ENCODE results near the gene SLC6A16. TPM values are rescaled to one million over a fixed set of nuclear protein-coding genes. Genes with fewer than 3 reads are reported as not detected.
"Not testable (repeated sequence)": the region's sequence is repeated elsewhere in the genome, so short reads cannot be mapped to it uniquely, and the experiment has no call there.

SLC6A16 gene
- polyA plus RNA-seq, 5 donors = 2.7 to 5.3 (median 3.9) TPM

- DNase-seq = no peak
Measured at GRCh38 chr19:49272204-49272603, 52.8 kb downstream of the SLC6A16 start.

- DNase-seq = no peak
Measured at GRCh38 chr19:49271080-49271753, 53.8 kb downstream of the SLC6A16 start.

- not testable (repeated sequence) for DNase-seq
Measured at GRCh38 chr19:49266409-49266808, 58.6 kb downstream of the SLC6A16 start.

GRCh38 chr19:49264258-49264657 lies 60.7 kb downstream of the SLC6A16 start:
- no peak for DNase-seq

GRCh38 chr19:49261602-49262001 lies 63.4 kb downstream of the SLC6A16 start:
- DNase-seq = no peak

- no peak for DNase-seq
Measured at GRCh38 chr19:49256691-49257090, 68.3 kb downstream of the SLC6A16 start.

- no peak for DNase-seq
Measured at GRCh38 chr19:49255674-49256073, 69.3 kb downstream of the SLC6A16 start.

- DNase-seq = no peak
Measured at GRCh38 chr19:49249933-49250332, 75.1 kb downstream of the SLC6A16 start.

GRCh38 chr19:49247676-49248075 lies 77.3 kb downstream of the SLC6A16 start:
- no peak for DNase-seq

GRCh38 chr19:49244256-49244655 lies 80.7 kb downstream of the SLC6A16 start:
- no peak for DNase-seq

GRCh38 chr19:49243726-49244125 lies 81.3 kb downstream of the SLC6A16 start:
- no peak for DNase-seq

GRCh38 chr19:49243129-49243528 lies 81.9 kb downstream of the SLC6A16 start:
- no peak for DNase-seq

- DNase-seq = no peak
Measured at GRCh38 chr19:49241769-49242168, 83.2 kb downstream of the SLC6A16 start.

Other genes with a start within 250 kb of the SLC6A16 start
- gene SNRNP70, start 239.7 kb downstream of the SLC6A16 start, polyA plus RNA-seq (ENCODE audit: insufficient read depth in 1 of 5, insufficient read length in 5 of 5, low replicate concordance in 1 of 5) = 100 to 1,000 TPM; 292 to 376 (median 365) TPM
- 10 to 100 TPM in 2 of 5 donors, 1 to 10 TPM in 3; 6.4 to 14.5 (median 8.3) TPM for gene LIN7B, start 210.8 kb downstream of the SLC6A16 start, polyA plus RNA-seq (ENCODE audit: insufficient read depth in 1 of 5, insufficient read length in 5 of 5, low replicate concordance in 1 of 5)
- under 1 TPM in 3 of 5 donors, not detected in 2; 0.24 to 0.39 (median 0.28) TPM for gene C19orf73, start 206.0 kb downstream of the SLC6A16 start, polyA plus RNA-seq (ENCODE audit: insufficient read depth in 1 of 5, insufficient read length in 5 of 5, low replicate concordance in 1 of 5)
- gene PPFIA3, start 205.6 kb downstream of the SLC6A16 start, polyA plus RNA-seq (ENCODE audit: insufficient read depth in 1 of 5, insufficient read length in 5 of 5, low replicate concordance in 1 of 5) = 10 to 100 TPM in 1 of 5 donors, 1 to 10 TPM in 4; 4.7 to 10.4 (median 7.1) TPM
- gene HRC, start 169.8 kb downstream of the SLC6A16 start, polyA plus RNA-seq (ENCODE audit: insufficient read depth in 1 of 5, insufficient read length in 5 of 5, low replicate concordance in 1 of 5) = 10 to 100 TPM in 2 of 5 donors, 1 to 10 TPM in 3; 8.7 to 13.7 (median 9.8) TPM
- 10 to 100 TPM; 11.5 to 31.7 (median 24.9) TPM for gene TRPM4, start 167.4 kb downstream of the SLC6A16 start, polyA plus RNA-seq (ENCODE audit: insufficient read depth in 1 of 5, insufficient read length in 5 of 5, low replicate concordance in 1 of 5)
- gene CD37, start 10.2 kb upstream of the SLC6A16 start, polyA plus RNA-seq (ENCODE audit: insufficient read depth in 1 of 5, insufficient read length in 5 of 5, low replicate concordance in 1 of 5) = 10 to 100 TPM; 35.1 to 50.8 (median 44.1) TPM
- gene TEAD2, start 37.2 kb upstream of the SLC6A16 start, polyA plus RNA-seq (ENCODE audit: insufficient read depth in 1 of 5, insufficient read length in 5 of 5, low replicate concordance in 1 of 5) = 100 to 1,000 TPM; 105 to 138 (median 117) TPM
- 1 to 10 TPM; 2.4 to 5.0 (median 3.6) TPM for gene DKKL1, start 38.7 kb upstream of the SLC6A16 start, polyA plus RNA-seq (ENCODE audit: insufficient read depth in 1 of 5, insufficient read length in 5 of 5, low replicate concordance in 1 of 5)
- gene KASH5, start 63.1 kb upstream of the SLC6A16 start, polyA plus RNA-seq (ENCODE audit: insufficient read depth in 1 of 5, insufficient read length in 5 of 5, low replicate concordance in 1 of 5) = not detected
- not detected for gene PTH2, start 98.2 kb upstream of the SLC6A16 start, polyA plus RNA-seq (ENCODE audit: insufficient read depth in 1 of 5, insufficient read length in 5 of 5, low replicate concordance in 1 of 5)
- not detected for gene GFY, start 100.2 kb upstream of the SLC6A16 start, polyA plus RNA-seq (ENCODE audit: insufficient read depth in 1 of 5, insufficient read length in 5 of 5, low replicate concordance in 1 of 5)
- gene SLC17A7, start 116.3 kb upstream of the SLC6A16 start, polyA plus RNA-seq (ENCODE audit: insufficient read depth in 1 of 5, insufficient read length in 5 of 5, low replicate concordance in 1 of 5) = under 1 TPM; 0.31 to 0.51 (median 0.34) TPM
- 10 to 100 TPM; 66.9 to 88.7 (median 78.2) TPM for gene PIH1D1, start 126.6 kb upstream of the SLC6A16 start, polyA plus RNA-seq (ENCODE audit: insufficient read depth in 1 of 5, insufficient read length in 5 of 5, low replicate concordance in 1 of 5)
- gene ALDH16A1, start 128.0 kb upstream of the SLC6A16 start, polyA plus RNA-seq (ENCODE audit: insufficient read depth in 1 of 5, insufficient read length in 5 of 5, low replicate concordance in 1 of 5) = 10 to 100 TPM; 12.8 to 24.3 (median 14.0) TPM
- 10 to 100 TPM in 1 of 5 donors, 1 to 10 TPM in 4; 4.8 to 10.1 (median 6.5) TPM for gene FLT3LG, start 149.0 kb upstream of the SLC6A16 start, polyA plus RNA-seq (ENCODE audit: insufficient read depth in 1 of 5, insufficient read length in 5 of 5, low replicate concordance in 1 of 5)
- 1,000 to 10,000 TPM; 3,241 to 4,813 (median 3,633) TPM for gene RPL13A, start 162.4 kb upstream of the SLC6A16 start, polyA plus RNA-seq (ENCODE audit: insufficient read depth in 1 of 5, insufficient read length in 5 of 5, low replicate concordance in 1 of 5)
- gene RPS11, start 171.2 kb upstream of the SLC6A16 start, polyA plus RNA-seq (ENCODE audit: insufficient read depth in 1 of 5, insufficient read length in 5 of 5, low replicate concordance in 1 of 5) = 1,000 to 10,000 TPM; 3,362 to 3,985 (median 3,582) TPM
- gene FCGRT, start 187.5 kb upstream of the SLC6A16 start, polyA plus RNA-seq (ENCODE audit: insufficient read depth in 1 of 5, insufficient read length in 5 of 5, low replicate concordance in 1 of 5) = 100 to 1,000 TPM; 258 to 406 (median 318) TPM
- gene RCN3, start 202.8 kb upstream of the SLC6A16 start, polyA plus RNA-seq (ENCODE audit: insufficient read depth in 1 of 5, insufficient read length in 5 of 5, low replicate concordance in 1 of 5) = 10 to 100 TPM; 13.9 to 48.4 (median 21.5) TPM